ENCODE results near the gene SPAG9.
"Not testable (repeated sequence)": the region's sequence is repeated elsewhere in the genome, so short reads cannot be mapped to it uniquely, and the experiment has no call there.

SPAG9 gene

GRCh38 chr17:51124640-51125503, 4.2 kb upstream of the SPAG9 start:
- Histone ChIP-seq H3K4me3 (ENCODE audit: low read depth in 1 of 2, low read length in 2 of 2) (no peak overlapping the region), H3K9me3 (ENCODE audit: low read length) (no peaks in the 10 kb centered on the region), H3K27me3 (ENCODE audit: control insufficient read depth in 1 of 2, insufficient read depth in 2 of 2, low read length in 2 of 2) (no peaks in the 10 kb centered on the region), H3K27ac (ENCODE audit: low read depth, low read length) (no peak overlapping the region), H3K36me3 (ENCODE audit: insufficient read depth, low read length) (no peaks in the 10 kb centered on the region), H3K9ac (ENCODE audit: low read length) (no peak overlapping the region), H3K4me1 (ENCODE audit: insufficient read depth, low read length) (peaks cover 3% of the 10 kb centered on the region)

DNA sequence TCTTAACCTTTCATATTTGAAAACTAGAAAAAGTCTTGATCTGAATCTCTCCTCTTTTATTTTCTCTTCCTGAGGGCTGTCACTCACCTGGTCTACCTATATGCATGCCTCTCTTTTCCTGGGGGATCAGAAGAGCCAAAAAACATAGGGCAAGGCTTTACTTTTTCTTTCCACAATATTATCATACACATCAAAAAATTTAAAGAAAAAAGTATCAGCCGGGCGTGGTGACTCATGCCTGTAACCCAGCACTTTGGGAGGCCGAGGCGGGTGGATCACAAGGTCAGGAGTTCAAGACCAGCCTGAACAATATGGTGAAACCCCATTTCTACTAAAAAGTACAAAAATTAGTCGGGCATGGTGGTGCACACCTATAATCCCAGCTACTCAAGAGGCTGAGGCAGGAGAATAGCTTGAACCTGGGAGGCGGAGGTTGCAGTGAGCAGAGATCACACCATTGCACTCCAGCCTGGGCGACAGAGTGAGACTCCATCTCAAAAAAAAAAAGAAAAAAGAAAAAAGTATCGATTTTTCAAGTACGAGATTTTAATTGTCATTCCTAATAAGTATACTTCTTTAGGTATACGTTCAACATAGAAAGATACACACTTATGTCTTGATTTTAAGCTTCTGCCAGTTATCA, 1.9 kb upstream of the SPAG9 start:
- not testable (repeated sequence) for H3K27me3 ChIP-seq (ENCODE audit: control insufficient read depth in 1 of 2, insufficient read depth in 2 of 2, low read length in 2 of 2); H3K36me3 ChIP-seq (ENCODE audit: insufficient read depth, low read length); H3K9me3 ChIP-seq (ENCODE audit: low read length); H3K9ac ChIP-seq (ENCODE audit: low read length)
- H3K4me3 ChIP-seq (ENCODE audit: low read depth in 1 of 2, low read length in 2 of 2) = peak overlapping the region in 1 of 2 donors; percentile 85
- H3K27ac ChIP-seq (ENCODE audit: low read depth, low read length) = peak overlapping the region; percentile 27
- H3K4me1 ChIP-seq (ENCODE audit: insufficient read depth, low read length) = peaks cover 18% of the 10 kb centered on the region

- H3K4me1 ChIP-seq (ENCODE audit: insufficient read depth, low read length) = peaks cover 22% of the 10 kb centered on the region
- H3K9ac ChIP-seq (ENCODE audit: low read length) = peak overlapping the region; percentile 97
- no peaks in the 10 kb centered on the region for H3K9me3 ChIP-seq (ENCODE audit: low read length)
- no peaks in the 10 kb centered on the region for H3K36me3 ChIP-seq (ENCODE audit: insufficient read depth, low read length)
- peak overlapping the region; percentile 95 for H3K27ac ChIP-seq (ENCODE audit: low read depth, low read length)
- H3K4me3 ChIP-seq (ENCODE audit: low read depth in 1 of 2, low read length in 2 of 2) = peak overlapping the region in 1 of 2 donors; percentile 85
- H3K27me3 ChIP-seq (ENCODE audit: control insufficient read depth in 1 of 2, insufficient read depth in 2 of 2, low read length in 2 of 2) = no peaks in the 10 kb centered on the region
Observed at GRCh38 chr17:51121620-51122472, 1.2 kb upstream of the SPAG9 start.

DNA sequence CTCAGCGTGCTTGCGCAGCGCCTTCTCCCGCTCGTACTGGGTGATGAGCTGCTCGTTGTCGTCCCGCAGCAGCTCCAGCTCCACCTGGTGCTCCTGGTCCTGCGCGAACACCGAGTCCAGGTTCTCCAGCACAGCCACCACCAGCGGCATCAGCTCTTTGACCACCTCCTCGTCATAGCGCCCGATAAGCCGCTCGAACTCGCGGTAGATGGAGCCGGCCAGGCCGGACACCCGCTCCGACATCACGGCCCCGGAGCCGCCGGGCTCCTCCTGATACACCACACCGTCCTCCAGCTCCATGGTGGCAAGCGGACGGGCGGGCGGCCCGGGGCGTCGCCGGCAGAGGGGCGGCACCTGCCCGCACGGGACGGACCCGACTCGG, 320 bp downstream of the SPAG9 start:
- peaks cover 23% of the 10 kb centered on the region for H3K4me1 ChIP-seq (ENCODE audit: insufficient read depth, low read length)
- peak overlapping the region; percentile 83 to 86 for H3K4me3 ChIP-seq (ENCODE audit: low read depth in 1 of 2, low read length in 2 of 2)
- H3K36me3 ChIP-seq (ENCODE audit: insufficient read depth, low read length) = no peaks in the 10 kb centered on the region
- H3K9ac ChIP-seq (ENCODE audit: low read length) = peak overlapping the region; percentile 79
- no peaks in the 10 kb centered on the region for H3K9me3 ChIP-seq (ENCODE audit: low read length)
- peak overlapping the region; percentile 96 for H3K27ac ChIP-seq (ENCODE audit: low read depth, low read length)
- H3K27me3 ChIP-seq (ENCODE audit: control insufficient read depth in 1 of 2, insufficient read depth in 2 of 2, low read length in 2 of 2) = no peaks in the 10 kb centered on the region

GRCh38 chr17:51119415-51120356, 982 bp downstream of the SPAG9 start:
- peaks cover 23% of the 10 kb centered on the region for H3K4me1 ChIP-seq (ENCODE audit: insufficient read depth, low read length)

GRCh38 chr17:51118330-51119195, 2.1 kb downstream of the SPAG9 start:
- Histone ChIP-seq H3K9me3 (ENCODE audit: low read length) (no peaks in the 10 kb centered on the region), H3K27ac (ENCODE audit: low read depth, low read length) (no peak overlapping the region), H3K36me3 (ENCODE audit: insufficient read depth, low read length) (no peaks in the 10 kb centered on the region), H3K4me1 (ENCODE audit: insufficient read depth, low read length) (peaks cover 23% of the 10 kb centered on the region), H3K4me3 (ENCODE audit: low read depth in 1 of 2, low read length in 2 of 2) (peak overlapping the region in 1 of 2 donors; percentile 86), H3K27me3 (ENCODE audit: control insufficient read depth in 1 of 2, insufficient read depth in 2 of 2, low read length in 2 of 2) (no peaks in the 10 kb centered on the region), H3K9ac (ENCODE audit: low read length) (peak overlapping the region; percentile 79)

More at GRCh38 chr17:51119415-51120356, 982 bp downstream of the SPAG9 start:
- Histone ChIP-seq H3K27ac (ENCODE audit: low read depth, low read length) (peak overlapping the region; percentile 96), H3K4me3 (ENCODE audit: low read depth in 1 of 2, low read length in 2 of 2) (peak overlapping the region; percentile 83 to 86), H3K27me3 (ENCODE audit: control insufficient read depth in 1 of 2, insufficient read depth in 2 of 2, low read length in 2 of 2) (no peaks in the 10 kb centered on the region), H3K9me3 (ENCODE audit: low read length) (no peaks in the 10 kb centered on the region), H3K36me3 (ENCODE audit: insufficient read depth, low read length) (no peaks in the 10 kb centered on the region), H3K9ac (ENCODE audit: low read length) (peak overlapping the region; percentile 79)

- no peaks in the 10 kb centered on the region for H3K9me3 ChIP-seq (ENCODE audit: low read length)
- H3K4me1 ChIP-seq (ENCODE audit: insufficient read depth, low read length) = peaks cover 32% of the 10 kb centered on the region
- H3K36me3 ChIP-seq (ENCODE audit: insufficient read depth, low read length) = no peaks in the 10 kb centered on the region
- no peaks in the 10 kb centered on the region for H3K27me3 ChIP-seq (ENCODE audit: control insufficient read depth in 1 of 2, insufficient read depth in 2 of 2, low read length in 2 of 2)
- H3K4me3 ChIP-seq (ENCODE audit: low read depth in 1 of 2, low read length in 2 of 2) = no peak overlapping the region
- no peak overlapping the region for H3K27ac ChIP-seq (ENCODE audit: low read depth, low read length)
- no peak overlapping the region for H3K9ac ChIP-seq (ENCODE audit: low read length)
Observed at GRCh38 chr17:51115179-51115578, 5.5 kb downstream of the SPAG9 start.

GRCh38 chr17:51112303-51113222, 8.1 kb downstream of the SPAG9 start:
- H3K27me3 ChIP-seq (ENCODE audit: control insufficient read depth in 1 of 2, insufficient read depth in 2 of 2, low read length in 2 of 2) = not testable (repeated sequence)

GRCh38 chr17:51107778-51108177, 12.9 kb downstream of the SPAG9 start:
- no peak overlapping the region for H3K4me3 ChIP-seq (ENCODE audit: low read depth in 1 of 2, low read length in 2 of 2)
- H3K4me1 ChIP-seq (ENCODE audit: insufficient read depth, low read length) = peaks cover 17% of the 10 kb centered on the region
- H3K27ac ChIP-seq (ENCODE audit: low read depth, low read length) = no peak overlapping the region

More at GRCh38 chr17:51112303-51113222, 8.1 kb downstream of the SPAG9 start:
- not testable (repeated sequence) for H3K9me3 ChIP-seq (ENCODE audit: low read length); H3K4me3 ChIP-seq (ENCODE audit: low read depth in 1 of 2, low read length in 2 of 2); H3K27ac ChIP-seq (ENCODE audit: low read depth, low read length); H3K9ac ChIP-seq (ENCODE audit: low read length); H3K36me3 ChIP-seq (ENCODE audit: insufficient read depth, low read length)
- peaks cover 15% of the 10 kb centered on the region for H3K4me1 ChIP-seq (ENCODE audit: insufficient read depth, low read length)

More at GRCh38 chr17:51107778-51108177, 12.9 kb downstream of the SPAG9 start:
- Histone ChIP-seq H3K9me3 (ENCODE audit: low read length) (no peaks in the 10 kb centered on the region), H3K9ac (ENCODE audit: low read length) (no peak overlapping the region), H3K27me3 (ENCODE audit: control insufficient read depth in 1 of 2, insufficient read depth in 2 of 2, low read length in 2 of 2) (no peaks in the 10 kb centered on the region), H3K36me3 (ENCODE audit: insufficient read depth, low read length) (no peaks in the 10 kb centered on the region)
